Cortex of kidney (tissue), 1 donor: ENCODE data around the gene AKT1.
A peak's percentile ranks its signal among the peaks of the same experiment; 100 is the strongest.
"Not testable (repeated sequence)": the region's sequence is repeated elsewhere in the genome, so short reads cannot be mapped to it uniquely, and the experiment has no call there.

Source experiments
- DNase-seq: peaks from one replicate; lab custom pipeline; 2025; lab: John Stamatoyannopoulos, UW

AKT1 gene

GRCh38 chr14:104753528-104754212, 41.9 kb downstream of the AKT1 start:
- DNase-seq: no peak

GRCh38 chr14:104752735-104753527, 42.6 kb downstream of the AKT1 start, which contains the start of gene SIVA1:
Gene SIVA1, plus strand, starts transcription at chr14:104753147. Its CDS starts 55 bp downstream, at chr14:104753202.
- DNase-seq: peak; percentile 57

- DNase-seq: no peak
Observed at GRCh38 chr14:104752423-104752734, 43.2 kb downstream of the AKT1 start.

- no peak for DNase-seq
Observed at GRCh38 chr14:104751539-104752422, 43.8 kb downstream of the AKT1 start.

- DNase-seq: not testable (repeated sequence)
Observed at GRCh38 chr14:104750753-104751057, 44.8 kb downstream of the AKT1 start.

- no peak for DNase-seq
Observed at GRCh38 chr14:104750056-104750752, 45.3 kb downstream of the AKT1 start.

- DNase-seq: no peak
Observed at GRCh38 chr14:104749111-104749649, 46.4 kb downstream of the AKT1 start.

GRCh38 chr14:104747876-104748275, 47.7 kb downstream of the AKT1 start:
- DNase-seq: no peak

- DNase-seq: no peak
Observed at GRCh38 chr14:104746934-104747481, 48.5 kb downstream of the AKT1 start.

GRCh38 chr14:104746071-104746545, 49.4 kb downstream of the AKT1 start:
- DNase-seq: no peak

GRCh38 chr14:104745431-104745830, 50.1 kb downstream of the AKT1 start:
- DNase-seq: no peak

- DNase-seq: no peak
Observed at GRCh38 chr14:104744484-104744883, 51.1 kb downstream of the AKT1 start.

- DNase-seq: no peak
Observed at GRCh38 chr14:104743461-104744380, 51.8 kb downstream of the AKT1 start.

GRCh38 chr14:104742586-104743455, 52.7 kb downstream of the AKT1 start:
- DNase-seq: no peak

GRCh38 chr14:104741803-104742251, 53.7 kb downstream of the AKT1 start:
- no peak for DNase-seq

- no peak for DNase-seq
Observed at GRCh38 chr14:104741108-104741802, 54.3 kb downstream of the AKT1 start.

- DNase-seq: no peak
Observed at GRCh38 chr14:104739546-104740516, 55.7 kb downstream of the AKT1 start.
